Activated naive CD4-positive, alpha-beta T cell treated with Interleukin-2 at 50 U/mL for 16 hours (primary cell): Measurements from ENCODE around the gene TPRN.
"Not testable (repeated sequence)": the region's sequence is repeated elsewhere in the genome, so short reads cannot be mapped to it uniquely, and the experiment has no call there.

Experiments used
- DNase-seq: peaks from one replicate; pipeline ENCODE4 v3.0.0-alpha.2; 2020

Gene TPRN

GRCh38 chr9:137200311-137201204 is at the start of gene TPRN:
TPRN (minus strand) TSS chr9:137200741; CDS start chr9:137200711, 30 bp downstream.
- DNase-seq: peak; percentile 99

- DNase-seq: no peak
Measured at GRCh38 chr9:137247916-137248175, 47.3 kb upstream of the TPRN start.

GRCh38 chr9:137247135-137247915 is 46.8 kb upstream of the TPRN start:
- no peak for DNase-seq

- DNase-seq: no peak
Measured at GRCh38 chr9:137245450-137246421, 45.2 kb upstream of the TPRN start.

GRCh38 chr9:137244486-137245449 is 44.2 kb upstream of the TPRN start:
- no peak for DNase-seq

GRCh38 chr9:137243626-137244485 is 43.3 kb upstream of the TPRN start:
- no peak for DNase-seq

GRCh38 chr9:137243266-137243625 is 42.7 kb upstream of the TPRN start:
- not testable (repeated sequence) for DNase-seq

- DNase-seq: no peak
Measured at GRCh38 chr9:137242269-137243203, 42.0 kb upstream of the TPRN start.

GRCh38 chr9:137241490-137242268 is 41.1 kb upstream of the TPRN start:
- peak; percentile 75 for DNase-seq

GRCh38 chr9:137240841-137241489 is 40.4 kb upstream of the TPRN start, which contains the start of gene TUBB4B:
TUBB4B (plus strand) TSS chr9:137241287; CDS start chr9:137241361, 74 bp downstream.
- peak; percentile 97 for DNase-seq

- DNase-seq: peak; percentile 75
Measured at GRCh38 chr9:137240318-137240840, 39.8 kb upstream of the TPRN start.

GRCh38 chr9:137239541-137240200 is 39.1 kb upstream of the TPRN start:
- not testable (repeated sequence) for DNase-seq

GRCh38 chr9:137237759-137238726 is 37.5 kb upstream of the TPRN start:
- DNase-seq: no peak

GRCh38 chr9:137236936-137237421 is 36.4 kb upstream of the TPRN start:
- no peak for DNase-seq

- DNase-seq: peak; percentile 92
Measured at GRCh38 chr9:137236238-137236935, 35.8 kb upstream of the TPRN start.
